Karpas-422 (cell line): ENCODE data around the gene FXYD3. TPM values are rescaled to one million over a fixed set of nuclear protein-coding genes. Genes with fewer than 3 reads are reported as not detected.

Experiments
- DNase-seq: peaks from one replicate; pipeline ENCODE4 v3.0.0-alpha.2; 2015
- H2AFZ ChIP-seq: fragments of 200-600 bp; sonication (generic); 2 replicates; pipeline ENCODE4 v1.6.1; 2014; ENCODE audit warnings: antibody characterized with exemption, low read length, mixed read lengths
- H3K27ac ChIP-seq: fragments of 200-600 bp; sonication (generic); 2 replicates; pipeline ENCODE4 v1.5.1; 2014; ENCODE audit warnings: mild to moderate bottlenecking, low read length, moderate library complexity
- H3K27me3 ChIP-seq: fragments of 200-600 bp; sonication (generic); 2 replicates; pipeline ENCODE4 v1.6.1; 2014; ENCODE audit warnings: low read length, mixed read lengths
- H3K36me3 ChIP-seq: fragments of 200-600 bp; sonication (generic); 2 replicates; pipeline ENCODE4 v1.6.1; 2014; ENCODE audit warnings: low read length, mixed read lengths; ENCODE audit not compliant: insufficient read depth
- H3K4me1 ChIP-seq: fragments of 200-600 bp; sonication (generic); 2 replicates; pipeline ENCODE4 v1.6.1; 2014; ENCODE audit warnings: mild to moderate bottlenecking, low read length, mixed read lengths
- H3K4me2 ChIP-seq: fragments of 200-600 bp; sonication (generic); 2 replicates; pipeline ENCODE4 v1.6.1; 2014; ENCODE audit warnings: low read length, low read depth, mild to moderate bottlenecking; ENCODE audit not compliant: poor library complexity, severe bottlenecking
- H3K4me3 ChIP-seq: fragments of 200-600 bp; sonication (generic); 2 replicates; pipeline ENCODE4 v1.5.1; 2014; ENCODE audit warnings: mild to moderate bottlenecking, antibody characterized with exemption, low read length, mixed read lengths
- H3K79me2 ChIP-seq: fragments of 200-600 bp; sonication (generic); 2 replicates; pipeline ENCODE4 v1.6.1; 2014; ENCODE audit warnings: mild to moderate bottlenecking, low read length, mixed read lengths
- H3K9ac ChIP-seq: fragments of 200-600 bp; sonication (generic); 2 replicates; pipeline ENCODE4 v1.6.0; 2014; ENCODE audit warnings: low read length
- H3K9me2 ChIP-seq: fragments of 200-600 bp; sonication (generic), shearing (Covaris generic); replicated peaks from 2 replicates; pipeline ENCODE4 v1.6.0; 2014; ENCODE audit warnings: mild to moderate bottlenecking, low read length, moderate library complexity; ENCODE audit not compliant: insufficient read depth
- H3K9me3 ChIP-seq: fragments of 300-700, 200-600 bp; sonication (generic); 2 replicates; pipeline ENCODE4 v1.6.1; 2014; ENCODE audit warnings: low read length, mixed read lengths
- H4K20me1 ChIP-seq: fragments of 200-600 bp; sonication (generic); 2 replicates; pipeline ENCODE4 v1.6.1; 2014; ENCODE audit warnings: mild to moderate bottlenecking, antibody characterized with exemption, low read length, low read depth; ENCODE audit not compliant: insufficient read depth
- total RNA-seq: library from RNA; depleted of rRNA; stranded (reverse); fragments of >200 nt; shearing (Covaris generic); gene quantifications from 2 replicates; pipeline ENCODE4 v1.2.3, GENCODE V29; 2014; ENCODE audit warnings: low replicate concordance; rRNA removed

The FXYD3 gene, protein sequence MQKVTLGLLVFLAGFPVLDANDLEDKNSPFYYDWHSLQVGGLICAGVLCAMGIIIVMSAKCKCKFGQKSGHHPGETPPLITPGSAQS
- not detected in 2 replicates for total RNA-seq

- Histone ChIP-seq H2AFZ (no peak within 1 kb of the TSS), H3K4me3 (no peak within 1 kb of the TSS), H3K79me2 (no peaks in the 10 kb centered on the region), H3K9me2 (no peaks in the 10 kb centered on the region), H3K9ac (no peak within 1 kb of the TSS), H3K4me2 (no peak within 1 kb of the TSS), H3K9me3 (no peaks in the 10 kb centered on the region), H3K36me3 (no peaks in the 10 kb centered on the region), H3K4me1 (0 out of 2 replicates have a peak, but pooled peaks cover 3% of the 10 kb centered on the region), H3K27me3 (no peaks in the 10 kb centered on the region), H3K27ac (no peak within 1 kb of the TSS), H4K20me1 (no peaks in the 10 kb centered on the region)
- no peak for DNase-seq
These were observed at the start of gene FXYD3 for GRCh38 chr19:35115177-35115951. TSS of gene FXYD3 (plus strand) at chr19:35115823. CDS start at chr19:35119377, 3,554 bp downstream.

DNA sequence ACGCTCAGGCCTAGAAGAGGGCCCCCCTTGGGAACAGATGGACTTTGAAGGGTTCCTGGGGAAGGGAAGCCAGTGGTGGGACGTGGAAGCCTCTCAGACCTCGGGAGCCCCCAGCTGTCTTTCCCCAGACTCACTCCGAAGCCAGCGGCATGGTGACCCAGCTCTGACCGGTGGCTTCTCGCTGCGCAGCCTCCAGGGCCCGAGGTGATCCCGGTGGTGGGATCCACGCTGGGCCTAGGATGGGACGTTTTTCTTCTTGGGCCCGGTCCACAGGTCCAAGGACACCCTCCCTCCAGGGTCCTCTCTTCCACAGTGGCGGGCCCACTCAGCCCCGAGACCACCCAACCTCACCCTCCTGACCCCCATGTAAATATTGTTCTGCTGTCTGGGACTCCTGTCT is 49.5 kb upstream of the FXYD3 start:
- H4K20me1 ChIP-seq: no peaks in the 10 kb centered on the region
- H3K9me2 ChIP-seq: no peaks in the 10 kb centered on the region
- no peak overlapping the region for H3K4me3 ChIP-seq
- H3K27ac ChIP-seq: no peak overlapping the region
- peaks cover 32% of the 10 kb centered on the region for H3K4me1 ChIP-seq
- no peaks in the 10 kb centered on the region for H3K79me2 ChIP-seq
- H3K9ac ChIP-seq: no peak overlapping the region
- no peaks in the 10 kb centered on the region for H3K27me3 ChIP-seq
- DNase-seq: no peak
- H3K9me3 ChIP-seq: no peaks in the 10 kb centered on the region
- H3K4me2 ChIP-seq: no peak overlapping the region
- no peaks in the 10 kb centered on the region for H3K36me3 ChIP-seq
- H2AFZ ChIP-seq: no peak overlapping the region

GRCh38 chr19:35066691-35067563 is 48.7 kb upstream of the FXYD3 start:
- H3K9me3 ChIP-seq: no peaks in the 10 kb centered on the region
- H4K20me1 ChIP-seq: no peaks in the 10 kb centered on the region
- H3K36me3 ChIP-seq: no peaks in the 10 kb centered on the region
- H3K4me3 ChIP-seq: peak overlapping the region; percentile 44; the same call in 1 of the 2 replicates
- peaks cover 32% of the 10 kb centered on the region for H3K4me1 ChIP-seq
- H3K9ac ChIP-seq: peak overlapping the region; percentile 61
- peak overlapping the region; percentile 77 for H3K27ac ChIP-seq
- peak overlapping the region; percentile 63 for H3K4me2 ChIP-seq
- no peaks in the 10 kb centered on the region for H3K9me2 ChIP-seq
- H3K27me3 ChIP-seq: no peaks in the 10 kb centered on the region
- peak; percentile 97 for DNase-seq
- no peaks in the 10 kb centered on the region for H3K79me2 ChIP-seq
- peak overlapping the region; percentile 72 for H2AFZ ChIP-seq

DNA sequence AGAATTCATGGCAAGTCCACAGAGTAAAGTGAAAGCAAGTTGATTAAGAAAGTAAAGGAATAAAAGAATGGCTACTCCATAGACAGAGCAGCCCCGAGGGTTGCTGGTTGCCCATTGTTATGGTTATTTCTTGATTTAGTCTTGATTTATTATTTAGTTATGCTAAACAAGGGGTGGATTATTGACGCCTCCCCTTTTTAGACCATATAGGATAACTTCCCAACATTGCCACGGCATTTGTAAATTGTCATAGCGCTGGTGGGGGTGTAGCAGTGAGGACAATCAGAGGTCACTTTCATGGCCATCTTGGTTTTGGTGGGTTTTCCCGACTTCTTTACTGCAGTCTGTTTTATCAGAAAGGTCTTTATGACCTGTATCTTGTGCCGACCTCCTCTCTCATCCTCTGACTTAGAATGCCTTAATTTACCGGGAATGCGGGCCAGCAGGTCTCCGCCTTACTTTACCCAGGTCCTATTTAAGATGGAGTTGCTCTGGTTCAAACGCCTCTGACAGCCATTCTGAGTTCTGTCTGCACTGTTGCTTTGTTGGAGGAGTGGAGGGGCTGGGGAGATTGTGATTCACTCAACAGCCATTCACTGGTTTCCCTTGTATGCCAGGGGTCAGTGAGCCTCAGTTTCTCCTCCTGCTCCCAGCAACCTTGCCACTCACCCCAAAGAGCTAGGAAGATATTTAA is 46.5 kb upstream of the FXYD3 start:
- H3K4me2 ChIP-seq: peak overlapping the region; percentile 63

GRCh38 chr19:35069696-35070095 is 45.9 kb upstream of the FXYD3 start:
- DNase-seq: no peak
- H3K36me3 ChIP-seq: no peaks in the 10 kb centered on the region
- peak overlapping the region; percentile 58 for H2AFZ ChIP-seq
- peaks cover 35% of the 10 kb centered on the region for H3K4me1 ChIP-seq
- no peaks in the 10 kb centered on the region for H4K20me1 ChIP-seq
- H3K9me2 ChIP-seq: no peaks in the 10 kb centered on the region
- no peak overlapping the region for H3K4me3 ChIP-seq
- H3K27ac ChIP-seq: peak overlapping the region; percentile 77
- no peaks in the 10 kb centered on the region for H3K9me3 ChIP-seq
- no peaks in the 10 kb centered on the region for H3K79me2 ChIP-seq
- no peaks in the 10 kb centered on the region for H3K27me3 ChIP-seq
- H3K4me2 ChIP-seq: peak overlapping the region; percentile 63
- H3K9ac ChIP-seq: peak overlapping the region; percentile 44

More for the DNA sequence above, 46.5 kb upstream of the FXYD3 start:
- Histone ChIP-seq H3K27me3 (no peaks in the 10 kb centered on the region), H3K4me1 (peaks cover 32% of the 10 kb centered on the region), H3K27ac (peak overlapping the region; percentile 77), H4K20me1 (no peaks in the 10 kb centered on the region), H3K4me3 (no peak overlapping the region), H3K9me3 (no peaks in the 10 kb centered on the region), H3K79me2 (no peaks in the 10 kb centered on the region), H3K36me3 (no peaks in the 10 kb centered on the region), H2AFZ (peak overlapping the region; percentile 58), H3K9ac (peak overlapping the region; percentile 46), H3K9me2 (no peaks in the 10 kb centered on the region)
- DNase-seq: no peak

DNA sequence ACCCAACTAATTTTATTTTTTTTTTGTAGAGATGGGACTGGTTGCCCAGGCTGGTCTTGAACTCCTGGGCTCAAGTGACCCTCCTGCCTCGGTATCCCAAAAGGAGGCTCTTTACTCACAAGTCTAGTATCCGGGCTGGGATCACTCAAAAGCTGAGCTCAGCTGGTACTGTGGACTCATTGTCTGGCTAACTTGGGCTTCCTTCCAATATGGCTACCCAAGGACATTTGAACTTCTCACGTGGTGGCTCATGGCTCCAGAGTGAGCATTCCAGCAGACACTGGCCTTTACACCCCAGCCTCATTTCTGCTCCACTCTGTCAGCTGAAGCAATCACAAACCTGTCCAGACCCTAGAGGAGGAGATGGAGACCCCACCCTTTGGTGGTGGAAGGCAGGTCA is 45.2 kb upstream of the FXYD3 start:
- peak; percentile 36 for DNase-seq
- H3K4me2 ChIP-seq: no peak overlapping the region
- H3K9ac ChIP-seq: no peak overlapping the region
- no peaks in the 10 kb centered on the region for H3K79me2 ChIP-seq
- no peaks in the 10 kb centered on the region for H4K20me1 ChIP-seq
- H3K9me2 ChIP-seq: no peaks in the 10 kb centered on the region
- no peak overlapping the region for H2AFZ ChIP-seq
- no peaks in the 10 kb centered on the region for H3K36me3 ChIP-seq
- H3K27ac ChIP-seq: no peak overlapping the region
- H3K4me3 ChIP-seq: no peak overlapping the region
- no peaks in the 10 kb centered on the region for H3K9me3 ChIP-seq
- peaks cover 42% of the 10 kb centered on the region for H3K4me1 ChIP-seq
- H3K27me3 ChIP-seq: no peaks in the 10 kb centered on the region

DNA sequence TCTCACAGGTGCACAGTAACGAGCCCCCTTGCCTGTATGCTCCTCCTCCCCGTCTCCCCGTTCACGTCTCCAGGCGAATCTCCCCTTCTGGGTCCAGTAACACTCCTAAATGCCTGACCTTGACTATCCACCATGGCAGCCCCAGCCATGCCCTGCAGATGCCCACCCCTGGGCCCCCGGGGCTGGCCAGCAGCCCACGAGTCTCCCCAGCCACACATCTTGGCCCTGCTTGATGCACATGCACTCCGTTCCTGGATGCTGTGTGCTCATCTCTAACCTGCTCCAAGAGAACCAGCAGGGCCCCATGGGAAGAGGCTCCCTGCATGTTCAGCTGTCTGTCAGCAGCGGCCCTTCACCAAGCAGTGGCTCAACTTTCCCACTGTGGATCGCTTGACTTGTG is 42.1 kb upstream of the FXYD3 start:
- Histone ChIP-seq H3K4me3 (no peak overlapping the region), H3K36me3 (no peaks in the 10 kb centered on the region), H3K9me3 (no peaks in the 10 kb centered on the region), H3K4me2 (no peak overlapping the region), H3K27me3 (no peaks in the 10 kb centered on the region), H3K27ac (no peak overlapping the region), H3K9ac (no peak overlapping the region), H3K79me2 (no peaks in the 10 kb centered on the region), H4K20me1 (no peaks in the 10 kb centered on the region), H3K4me1 (peaks cover 25% of the 10 kb centered on the region), H2AFZ (no peak overlapping the region), H3K9me2 (no peaks in the 10 kb centered on the region)
- DNase-seq: peak; percentile 35
